HepG2 (cell line): ENCODE measurements around the gene FGF4. TPM values are rescaled to one million over a fixed set of nuclear protein-coding genes. Genes with fewer than 3 reads are reported as not detected.

ENCODE experiments used
- ATAC-seq: fragments of 200-7000 bp; cut with Tn5 transposase; 3 replicates; pipeline ENCODE4 v1.9.1; 2020; ENCODE audit warnings: mild to moderate bottlenecking, moderate library complexity
- BruUV-seq: library from RNA; stranded (reverse); fragments of 400-500 nt; replicated peaks from 2 replicates; lab custom pipeline; 2021; lab: Mats Ljungman, UMichigan
- CTCF ChIA-PET: fragments of 300-600 bp; formaldehyde crosslinking; extraction: SDS; loops from one replicate; lab custom pipeline; 2021; ENCODE audit warnings: low total read pairs, inconsistent platforms, low intra/inter-chr PET ratio; lab: Yijun Ruan, JAX
- POLR2A ChIA-PET: fragments of 350-600 bp; sonication (Branson Sonifier 250); formaldehyde crosslinking; loops from one replicate; lab custom pipeline; 2020; ENCODE audit warnings: antibody characterized with exemption, inconsistent platforms; lab: Yijun Ruan, JAX
- DNase-seq: peaks from one replicate; pipeline ENCODE4 v3.0.0-alpha.2; 2015; ENCODE audit warnings: low spot score
- FAIRE-seq: peaks from 3 replicates; lab custom pipeline; 2011; peaks lifted over from hg19 to GRCh38; lab: Jason Lieb, UNC
- H2AFZ ChIP-seq: one replicate; pipeline ENCODE4 v1.6.1; 2011; ENCODE audit warnings: low read length, inconsistent platforms
- H3K27ac ChIP-seq: fragments of 300-600 bp; 3 replicates; pipeline ENCODE4 v1.8.0; 2011; ENCODE audit warnings: mixed run types, mild to moderate bottlenecking, mixed read lengths, low read length, inconsistent platforms; ENCODE audit not compliant: insufficient read depth; ENCODE audit errors: extremely low read length
- H3K27me3 ChIP-seq, 2 experiments: fragments of 200-600 bp in 1 of 2; 2 replicates in 1 of 2; 3 replicates in 1 of 2; pipeline versions ENCODE4 v1.6.0 to v1.8.0; 2011; ENCODE audit warnings: low read length in 2 of 2, mild to moderate bottlenecking in 2 of 2, moderate library complexity in 2 of 2, inconsistent platforms in 1 of 2; ENCODE audit not compliant: insufficient read depth in 2 of 2, control insufficient read depth in 1 of 2
- H3K36me3 ChIP-seq, 2 experiments: fragments of 200-600 bp in 1 of 2; replicated peaks in 1 of 2; 2 replicates in 1 of 2; 3 replicates in 1 of 2; pipeline versions ENCODE4 v1.5.1 to v1.8.0; 2011; ENCODE audit warnings: low read length in 2 of 2, inconsistent platforms in 1 of 2; ENCODE audit not compliant: insufficient read depth in 2 of 2, control insufficient read depth in 1 of 2
- H3K4me1 ChIP-seq: 2 replicates; pipeline ENCODE4 v1.5.1; 2012; ENCODE audit warnings: low read length, inconsistent platforms; ENCODE audit not compliant: insufficient read depth
- H3K4me2 ChIP-seq: 2 replicates; pipeline ENCODE4 v1.6.0; 2011; ENCODE audit warnings: low read depth, low read length, inconsistent platforms
- H3K4me3 ChIP-seq, 3 experiments: fragments of 200-600 bp in 1 of 3; sonication (generic), shearing (Covaris generic) in 1 of 3; replicated peaks in 1 of 3; 2 replicates each; pipeline ENCODE4 v1.5.1; 2011 to 2016; ENCODE audit warnings: low read length in 3 of 3, inconsistent platforms in 2 of 3, low read depth in 2 of 3, mild to moderate bottlenecking in 2 of 3, control low read depth in 1 of 3, mixed read lengths in 1 of 3; ENCODE audit not compliant: insufficient read depth in 1 of 3
- H3K79me2 ChIP-seq: one replicate; pipeline ENCODE4 v1.6.1; 2011; ENCODE audit warnings: low read length, inconsistent platforms; ENCODE audit not compliant: insufficient read depth
- H3K9ac ChIP-seq: 2 replicates; pipeline ENCODE4 v1.6.0; 2011; ENCODE audit warnings: mild to moderate bottlenecking, low read depth, low read length, inconsistent platforms; ENCODE audit not compliant: insufficient read depth
- H3K9me3 ChIP-seq: 2 replicates; pipeline ENCODE4 v1.5.1; 2012; ENCODE audit warnings: mild to moderate bottlenecking, low read length
- H4K20me1 ChIP-seq: 2 replicates; pipeline ENCODE4 v1.6.0; 2011; ENCODE audit warnings: inconsistent platforms, mild to moderate bottlenecking, low read length, moderate library complexity; ENCODE audit not compliant: insufficient read depth
- ARNT2 ChIP-seq: sonication (generic); formaldehyde crosslinking; IDR thresholded peaks from 2 replicates; pipeline ENCODE4 v1.8.0; 2022; ENCODE audit warnings: mild to moderate bottlenecking, low read depth, missing genetic modification reagents, moderate library complexity
- FOXO1 ChIP-seq: sonication (generic); formaldehyde crosslinking; IDR thresholded peaks from 2 replicates; pipeline ENCODE4 v1.4.0; 2020; ENCODE audit warnings: missing genetic modification reagents
- HIVEP1 ChIP-seq: sonication (generic); formaldehyde crosslinking; IDR thresholded peaks from 2 replicates; pipeline ENCODE4 v1.4.0; 2020; ENCODE audit warnings: mild to moderate bottlenecking, missing genetic modification reagents
- NCOA5 ChIP-seq: sonication (generic); formaldehyde crosslinking; IDR thresholded peaks from 2 replicates; pipeline ENCODE4 v1.4.0; 2020; ENCODE audit warnings: missing genetic modification reagents
- PCBP1 ChIP-seq: fragments of 200-400 bp; formaldehyde crosslinking; IDR thresholded peaks from 2 replicates; pipeline ENCODE4 v1.6.1; 2017; ENCODE audit warnings: mild to moderate bottlenecking, low read depth, low read length, borderline replicate concordance
- SAFB2 ChIP-seq: sonication (generic); formaldehyde crosslinking; IDR thresholded peaks from 2 replicates; pipeline ENCODE4 v1.5.1; 2020; ENCODE audit warnings: missing genetic modification reagents, low read depth, mild to moderate bottlenecking, borderline replicate concordance
- TSC22D2 ChIP-seq: sonication (generic); formaldehyde crosslinking; IDR thresholded peaks from 2 replicates; pipeline ENCODE4 v1.5.1; 2020; ENCODE audit warnings: missing genetic modification reagents, mild to moderate bottlenecking, borderline replicate concordance
- ZC3H4 ChIP-seq: sonication (generic); formaldehyde crosslinking; IDR thresholded peaks from 2 replicates; pipeline ENCODE4 v1.4.0; 2020; ENCODE audit warnings: missing genetic modification reagents, borderline replicate concordance
- ZNF143 ChIP-seq: sonication (generic); formaldehyde crosslinking; IDR thresholded peaks from 2 replicates; pipeline ENCODE4 v1.4.0; 2020; ENCODE audit warnings: missing genetic modification reagents
- ZNF3 ChIP-seq: IDR thresholded peaks from 2 replicates; pipeline ENCODE4 v1.7.0; 2017; ENCODE audit warnings: inconsistent platforms
- ZNF34 ChIP-seq: sonication (generic); formaldehyde crosslinking; IDR thresholded peaks from 2 replicates; pipeline ENCODE4 v1.4.0; 2020; ENCODE audit warnings: mild to moderate bottlenecking, missing genetic modification reagents, borderline replicate concordance
- ZNF451 ChIP-seq: sonication (generic); formaldehyde crosslinking; IDR thresholded peaks from 2 replicates; pipeline ENCODE4 v1.5.0; 2020; ENCODE audit warnings: mild to moderate bottlenecking, missing genetic modification reagents
- ZNF496 ChIP-seq: sonication (generic); formaldehyde crosslinking; IDR thresholded peaks from 2 replicates; pipeline ENCODE4 v1.8.1; 2023; ENCODE audit warnings: mild to moderate bottlenecking, moderate library complexity, missing genetic modification reagents; ENCODE audit not compliant: insufficient replicate concordance
- ZNF543 ChIP-seq: sonication (generic); formaldehyde crosslinking; IDR thresholded peaks from 2 replicates; pipeline ENCODE4 v1.4.0; 2020; ENCODE audit warnings: mild to moderate bottlenecking, missing genetic modification reagents
- ZNF629 ChIP-seq: sonication (generic); formaldehyde crosslinking; conservative IDR thresholded peaks from 2 replicates; pipeline ENCODE4 v1.5.0; 2020; ENCODE audit warnings: missing genetic modification reagents
- ZSCAN29 ChIP-seq: sonication (generic); formaldehyde crosslinking; conservative IDR thresholded peaks from 2 replicates; pipeline ENCODE4 v1.4.0; 2020; ENCODE audit warnings: mild to moderate bottlenecking, missing genetic modification reagents
- WGBS: methylation state at CpG from one replicate; pipeline ENCODE4 v1.1.6; 2017; ENCODE audit warnings: low lambda C conversion rate; 5-methylcytosine and 5-hydroxymethylcytosine counted together
- in situ Hi-C: cut with HindIII; loops from 2 replicates; pipeline ENCODE4 v1.10.0; 2017; ENCODE audit warnings: low pct_unique_long_range_greater_than_20kb; ENCODE audit not compliant: extremely low pct_ligation_motif_present
- intact Hi-C: fragments of 100-400 bp; cut with micrococcal nuclease; formaldehyde crosslinking; loops from one replicate; pipeline ENCODE4 v1.10.0; 2022; ENCODE audit not compliant: unreplicated experiment
- polyA plus RNA-seq, 8 experiments: library from polyadenylated mRNA; depleted of rRNA in 3 of 8; stranded (reverse) in 7 of 8; unstranded in 1 of 8; fragments of >200 nt; fragmentation: Illumina TruSeq in 4 of 8; extraction: Trizol in 4 of 8; gene quantifications; 2 replicates each; pipeline versions ENCODE4 v1.2.1 to v1.2.3, GENCODE V29; 2011 to 2016; ENCODE audit warnings: low read depth in 4 of 8, missing spikeins in 1 of 8, mixed read lengths in 1 of 8; ENCODE audit not compliant: insufficient read depth in 1 of 8
- total RNA-seq, 5 experiments: library from RNA; depleted of rRNA; stranded (reverse); fragments of >200 nt; fragmentation: Illumina TruSeq; extraction: Trizol; gene quantifications; 2 replicates each; pipeline ENCODE4 v1.2.3, GENCODE V29; 2016; ENCODE audit warnings: low read depth in 1 of 5
- TF ChIP-seq, protein P1 (sequence below): sonication (generic); formaldehyde crosslinking; IDR thresholded peaks from 2 replicates; pipeline ENCODE4 v1.8.0; 2022; ENCODE audit warnings: missing genetic modification reagents, mild to moderate bottlenecking, inconsistent platforms, borderline replicate concordance
- TF ChIP-seq, protein P2 (sequence below): sonication (generic); formaldehyde crosslinking; IDR thresholded peaks from 2 replicates; pipeline ENCODE4 v1.8.0; 2022; ENCODE audit warnings: low read depth, missing genetic modification reagents

FGF4 gene
- total and polyA plus RNA-seq, 2 of the 13 experiments (the other 11 are each of a cell fraction or from before 2014, with no cell fraction given), result not detected

- TF ChIP-seq SAFB2 (CRISPR knock-in tag) (no peak), FOXO1 (CRISPR knock-in tag) (no peak), ZSCAN29 (CRISPR knock-in tag) (no peak), PCBP1 (no peak), ZNF496 (CRISPR knock-in tag) (no peak), ZNF143 (no peak), ZNF629 (CRISPR knock-in tag) (no peak)
- TF ChIP-seq, all 625 proteins: peak for 0
These were observed 12.8 kb upstream of the FGF4 start (continued) for GRCh38 chr11:69787906-69788305.

DNA sequence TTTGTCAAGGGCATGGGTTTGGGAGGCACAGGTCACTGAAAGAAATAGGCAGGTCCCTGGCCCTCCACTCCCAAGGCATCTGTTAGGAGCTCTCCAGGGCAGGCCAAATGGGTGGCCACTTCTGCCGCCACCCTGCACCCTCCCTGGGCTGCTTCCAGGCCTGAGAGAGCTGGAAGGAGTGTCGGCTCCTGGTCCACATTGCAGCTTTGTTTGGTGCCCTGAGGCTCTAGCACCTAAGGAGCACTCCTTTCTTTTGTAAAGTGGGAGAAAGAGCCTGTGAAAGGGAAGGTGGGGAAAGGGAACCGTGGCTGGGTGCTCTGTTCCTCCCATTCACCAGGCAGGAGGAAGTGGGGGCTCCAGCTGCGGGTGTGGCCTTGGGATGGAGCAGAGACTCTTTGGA is 12.3 kb upstream of the FGF4 start:
- CTCF ChIA-PET, result no interaction called here
- intact Hi-C loops (no loop called here), in situ Hi-C loops (no loop called here)
- Histone ChIP-seq H3K27me3 (peaks cover 6 to 51% of the 10 kb centered on the region in 2 experiments; a peak in 4 of 5 replicates), H3K27ac (no peak overlapping the region), H2AFZ (no peak overlapping the region), H3K4me1 (no peaks in the 10 kb centered on the region), H3K4me3 (no peak overlapping the region), H3K9me3 (no peaks in the 10 kb centered on the region), H4K20me1 (no peaks in the 10 kb centered on the region), H3K4me2 (no peak overlapping the region), H3K9ac (no peak overlapping the region), H3K79me2 (no peaks in the 10 kb centered on the region), H3K36me3 (no peaks in the 10 kb centered on the region)
- TF ChIP-seq ZNF3 (CRISPR knock-in tag) (no peak), ZC3H4 (CRISPR knock-in tag) (no peak), ZNF543 (CRISPR knock-in tag) (no peak), NCOA5 (no peak), TSC22D2 (CRISPR knock-in tag) (no peak), ZNF451 (CRISPR knock-in tag) (no peak), ARNT2 (no peak), FOXO1 (CRISPR knock-in tag) (no peak), ZNF34 (CRISPR knock-in tag) (no peak), HIVEP1 (CRISPR knock-in tag) (no peak)
- TF ChIP-seq, protein P1, sequence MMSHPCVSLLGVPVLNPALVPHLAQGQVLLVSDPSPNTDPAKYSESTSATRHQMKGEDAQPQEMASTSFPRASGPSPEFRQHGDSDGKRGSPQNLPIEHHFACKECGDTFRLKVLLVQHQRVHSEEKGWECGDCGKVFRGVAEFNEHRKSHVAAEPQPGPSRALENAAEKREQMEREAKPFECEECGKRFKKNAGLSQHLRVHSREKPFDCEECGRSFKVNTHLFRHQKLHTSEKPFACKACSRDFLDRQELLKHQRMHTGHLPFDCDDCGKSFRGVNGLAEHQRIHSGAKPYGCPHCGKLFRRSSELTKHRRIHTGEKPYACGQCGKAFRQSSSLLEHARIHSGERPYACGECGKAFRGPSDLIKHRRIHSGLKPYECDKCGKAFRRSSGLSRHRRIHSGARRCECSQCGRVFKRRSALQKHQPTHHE (CRISPR knock-in tag), result no peak
- TF ChIP-seq, protein P2, sequence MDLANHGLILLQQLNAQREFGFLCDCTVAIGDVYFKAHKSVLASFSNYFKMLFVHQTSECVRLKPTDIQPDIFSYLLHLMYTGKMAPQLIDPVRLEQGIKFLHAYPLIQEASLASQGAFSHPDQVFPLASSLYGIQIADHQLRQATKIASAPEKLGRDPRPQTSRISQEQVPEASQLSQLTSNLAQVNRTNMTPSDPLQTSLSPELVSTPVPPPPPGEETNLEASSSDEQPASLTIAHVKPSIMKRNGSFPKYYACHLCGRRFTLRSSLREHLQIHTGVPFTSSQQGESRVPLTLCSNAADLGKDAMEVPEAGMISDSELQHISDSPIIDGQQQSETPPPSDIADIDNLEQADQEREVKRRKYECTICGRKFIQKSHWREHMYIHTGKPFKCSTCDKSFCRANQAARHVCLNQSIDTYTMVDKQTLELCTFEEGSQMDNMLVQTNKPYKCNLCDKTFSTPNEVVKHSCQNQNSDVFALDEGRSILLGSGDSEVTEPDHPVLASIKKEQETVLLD, result no peak
- POLR2A ChIA-PET, result no interaction called here
- WGBS, result 0% methylated on average over 3 of the region's 4 CpGs
- ATAC-seq (no peak), FAIRE-seq (no peak), DNase-seq (no peak)
- no TSS peak for BruUV-seq
